GM21381 (cell line): ENCODE measurements around the gene TRAPPC3.

Experiments
- ATAC-seq: cut with Tn5 transposase; IDR thresholded peaks from one replicate; pipeline ENCODE4 v1.9.1; 2021; ENCODE audit warnings: mild to moderate bottlenecking, moderate library complexity; ENCODE audit not compliant: unreplicated experiment

The TRAPPC3 gene

DNA sequence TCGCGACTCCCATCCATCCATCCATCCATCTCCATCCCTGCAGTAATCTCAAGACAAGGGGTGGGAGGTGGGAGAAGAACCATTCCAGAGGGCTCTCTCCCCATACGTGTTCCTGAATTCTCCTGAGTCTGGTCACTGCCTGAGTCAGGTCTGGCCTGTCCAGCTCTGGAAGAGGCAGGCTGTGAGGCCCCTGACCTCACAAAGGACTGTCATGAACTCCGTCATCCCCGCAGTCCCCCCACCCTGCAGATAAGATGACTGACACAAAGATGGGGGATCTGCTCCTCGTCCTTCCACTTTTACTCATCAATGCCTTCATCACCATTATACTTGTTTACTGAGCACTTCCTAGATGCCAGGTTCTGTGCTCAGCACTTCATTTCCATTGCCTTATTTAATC is 5.0 kb upstream of the TRAPPC3 start:
- no peak for ATAC-seq

DNA sequence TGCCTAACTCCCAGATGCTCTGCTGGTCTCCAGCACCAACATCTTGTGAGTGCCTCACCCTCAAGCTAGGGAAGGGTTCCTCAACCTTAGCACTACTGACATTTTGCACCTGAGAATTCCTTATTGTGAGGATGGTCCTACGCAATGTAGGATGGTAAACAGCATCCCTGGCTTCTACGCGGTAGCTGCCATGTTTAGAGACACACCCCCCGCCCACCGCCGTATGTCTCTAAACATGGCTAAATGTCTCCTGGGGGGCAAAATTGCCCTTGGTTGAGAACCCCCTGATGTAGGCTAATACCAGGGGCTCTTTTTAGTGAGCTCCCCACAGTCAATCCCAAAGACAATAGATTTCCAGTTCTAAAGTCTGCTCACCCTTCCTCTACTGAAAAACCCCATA is 4.2 kb upstream of the TRAPPC3 start:
- no peak for ATAC-seq

DNA sequence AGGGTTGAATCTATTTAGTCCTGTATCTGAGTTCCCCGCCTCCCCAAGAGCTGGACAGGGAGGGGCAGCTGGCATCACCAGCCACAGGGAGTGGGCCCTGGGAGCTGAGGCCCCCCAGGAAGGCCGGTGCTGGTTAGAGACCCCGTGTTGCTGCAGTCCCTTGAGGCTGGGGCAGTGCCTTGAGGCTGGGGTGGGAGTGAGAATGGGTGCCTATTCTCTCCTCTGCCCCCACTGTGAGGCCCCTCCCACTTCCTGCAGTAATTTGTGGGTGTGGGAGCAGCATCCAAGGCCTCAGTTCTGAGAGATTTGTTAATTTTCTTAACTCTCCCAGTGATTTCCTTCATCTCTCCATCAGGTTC is 2.5 kb upstream of the TRAPPC3 start:
- no peak for ATAC-seq

DNA sequence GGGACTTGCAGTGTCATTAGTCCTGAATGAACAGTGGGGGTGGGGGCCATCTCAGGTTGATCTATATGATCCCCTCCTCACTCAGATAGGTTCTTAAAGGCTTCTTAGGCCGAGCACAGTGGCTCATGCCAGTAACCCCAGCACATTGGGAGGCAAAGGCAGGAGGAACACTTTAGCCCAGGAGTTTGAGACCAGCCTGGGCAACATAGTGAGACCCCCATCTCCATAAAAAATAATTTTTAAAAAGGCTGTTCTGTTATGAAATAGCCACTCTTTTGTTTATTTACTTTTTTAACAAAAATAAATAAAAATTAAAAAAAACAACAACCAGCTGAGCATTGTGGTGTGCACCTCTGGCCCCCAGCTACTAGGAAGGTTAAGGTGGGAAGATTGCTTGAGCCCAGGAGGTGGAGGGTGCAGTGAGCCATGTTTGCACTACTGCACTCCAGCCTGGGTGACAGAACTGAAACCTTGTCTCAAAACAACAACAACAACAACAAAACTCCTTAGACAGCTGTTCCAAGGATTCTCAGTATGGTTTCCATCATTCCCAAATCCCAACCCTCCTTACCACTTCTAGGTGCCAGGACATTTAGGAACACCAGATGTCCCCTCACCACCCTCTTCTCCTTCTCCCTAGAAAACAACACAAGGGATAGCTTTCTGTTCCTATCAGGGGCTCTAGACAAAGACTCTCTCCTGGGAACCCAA is 2.0 kb upstream of the TRAPPC3 start:
- ATAC-seq, result no peak

DNA sequence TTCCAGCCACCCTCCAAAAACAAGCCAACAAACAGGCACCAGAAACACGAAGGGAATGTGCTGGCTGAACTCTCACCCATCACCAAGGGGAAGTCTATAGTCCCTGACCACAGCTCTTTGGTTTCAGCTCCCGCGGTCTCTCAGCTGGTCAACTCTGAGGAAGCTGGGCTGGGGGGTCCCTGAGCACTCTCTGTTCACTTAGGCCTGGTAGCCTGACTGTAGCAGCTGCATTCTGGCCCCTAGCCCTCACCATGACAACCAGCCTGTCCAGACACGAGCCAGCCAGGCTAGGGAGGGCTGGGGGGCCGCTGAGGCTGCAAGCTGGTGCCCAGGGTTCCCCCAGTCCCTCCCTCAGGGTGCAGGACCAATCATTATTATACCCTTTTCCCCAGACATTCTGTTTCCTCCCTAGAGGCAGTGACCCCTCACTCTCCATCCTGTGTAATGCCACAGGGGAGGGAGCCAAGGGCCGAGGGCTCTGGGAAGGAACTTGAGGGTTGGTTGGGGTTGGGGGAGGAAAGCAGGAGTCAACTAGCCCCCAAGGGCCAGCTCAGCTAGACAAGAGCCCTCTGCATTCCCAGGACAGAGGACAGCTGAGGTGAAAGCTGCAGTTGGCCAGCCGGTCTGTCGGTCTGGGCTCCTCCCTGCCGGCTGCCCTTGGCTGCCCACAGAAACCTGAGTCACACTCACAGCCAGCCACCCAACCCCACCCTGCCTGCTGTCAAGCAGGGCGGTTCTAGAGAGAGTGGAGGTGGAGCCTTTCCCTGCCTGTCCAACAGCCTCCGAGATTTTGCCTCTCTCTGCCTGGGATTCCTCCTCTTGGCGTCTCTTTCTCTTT is 1.2 kb upstream of the TRAPPC3 start:
- peak; percentile 44 for ATAC-seq

DNA sequence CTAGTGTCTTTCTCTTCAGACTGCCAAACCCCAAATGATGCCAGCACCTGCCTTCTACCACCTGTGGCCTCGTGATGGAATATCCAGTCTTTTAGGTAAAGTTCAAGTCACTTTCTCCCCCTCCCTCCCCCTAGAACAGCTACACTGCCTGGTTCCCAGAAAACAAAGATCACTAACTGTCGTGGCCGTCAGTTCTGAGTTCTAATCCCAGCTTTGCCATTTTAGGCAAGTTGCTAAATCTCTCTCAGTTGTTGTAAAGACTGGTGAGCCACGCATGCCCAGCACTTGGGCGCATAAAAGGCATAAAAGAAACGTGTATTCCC is 648 bp upstream of the TRAPPC3 start:
- no peak for ATAC-seq

DNA sequence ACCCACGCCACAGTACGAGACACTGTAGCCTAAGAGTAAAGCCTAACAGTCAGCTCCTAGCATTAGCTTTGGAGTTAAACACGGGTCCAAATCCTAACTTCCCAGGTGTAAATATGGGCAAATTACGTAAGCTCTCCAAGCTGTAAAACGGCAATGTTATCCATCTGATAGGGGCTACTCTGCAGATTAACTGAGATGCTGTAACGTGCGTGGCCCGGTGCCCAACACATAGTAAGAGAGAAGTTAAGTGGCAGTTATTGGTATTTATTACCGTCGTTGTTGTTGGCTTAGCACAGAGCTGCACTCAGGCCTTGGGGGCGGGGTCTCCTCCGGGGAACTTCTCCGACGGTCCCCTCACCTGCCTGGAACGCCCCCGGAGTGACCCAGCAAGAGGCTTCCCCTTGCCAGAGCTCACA is 457 bp downstream of the TRAPPC3 start:
- no peak for ATAC-seq

DNA sequence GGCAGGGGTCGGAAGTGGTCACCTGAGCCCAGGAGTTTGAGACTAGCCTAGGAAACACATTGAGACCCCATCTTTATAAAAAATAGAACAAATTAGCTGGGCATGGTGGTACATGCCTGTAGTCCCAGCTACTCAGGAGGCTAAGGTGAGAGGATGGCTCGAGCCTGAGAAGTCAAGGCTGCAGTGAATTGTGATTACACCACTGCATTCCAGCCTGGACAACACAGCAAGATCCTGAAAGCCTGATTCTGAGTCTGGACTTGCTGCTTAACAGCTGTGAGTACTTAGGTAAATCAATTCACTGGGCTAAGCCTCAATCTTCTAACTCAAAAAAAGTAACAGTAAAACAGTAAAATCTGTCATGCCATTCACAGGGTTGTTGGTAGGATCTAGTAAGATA is 4.9 kb downstream of the TRAPPC3 start:
- ATAC-seq, result no peak

DNA sequence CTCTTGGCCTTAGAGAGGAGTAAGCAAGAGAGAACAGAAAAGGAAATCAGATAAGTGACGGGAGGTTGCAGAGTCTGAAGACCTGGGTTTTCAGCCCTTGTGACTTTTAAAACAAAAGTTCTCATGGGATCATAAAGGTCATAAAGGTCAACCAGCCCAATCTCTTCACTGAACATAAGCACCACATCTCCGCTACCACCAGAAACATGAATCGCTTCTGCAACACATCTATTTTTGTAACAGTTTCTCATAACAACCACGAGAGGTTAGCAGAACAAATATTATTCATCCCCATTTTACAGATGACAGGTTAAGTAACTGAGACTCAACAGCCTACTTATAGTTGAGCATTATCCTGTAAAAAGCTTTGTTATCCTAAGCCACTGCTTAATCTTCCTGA is 5.9 kb downstream of the TRAPPC3 start:
- ATAC-seq, result peak; percentile 62

DNA sequence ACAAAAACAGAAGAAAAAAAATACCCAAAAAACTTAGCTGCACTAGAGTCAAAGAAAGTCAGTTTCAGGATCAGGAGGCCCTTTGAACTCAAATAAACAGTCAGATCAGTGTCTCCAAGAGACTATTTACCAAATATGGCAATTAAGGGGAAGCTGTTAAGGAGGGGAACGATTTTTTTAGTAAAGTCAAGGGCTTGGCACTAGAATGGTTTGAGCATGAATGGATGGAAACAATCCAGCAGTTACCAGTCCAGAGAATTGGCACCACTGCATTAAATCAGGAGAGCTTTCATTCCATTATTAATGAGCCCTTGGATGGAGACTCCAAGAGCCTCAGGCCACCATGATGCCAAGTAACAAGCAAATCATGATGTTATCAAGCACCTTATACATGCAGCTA is 7.2 kb downstream of the TRAPPC3 start:
- ATAC-seq, result no peak

DNA sequence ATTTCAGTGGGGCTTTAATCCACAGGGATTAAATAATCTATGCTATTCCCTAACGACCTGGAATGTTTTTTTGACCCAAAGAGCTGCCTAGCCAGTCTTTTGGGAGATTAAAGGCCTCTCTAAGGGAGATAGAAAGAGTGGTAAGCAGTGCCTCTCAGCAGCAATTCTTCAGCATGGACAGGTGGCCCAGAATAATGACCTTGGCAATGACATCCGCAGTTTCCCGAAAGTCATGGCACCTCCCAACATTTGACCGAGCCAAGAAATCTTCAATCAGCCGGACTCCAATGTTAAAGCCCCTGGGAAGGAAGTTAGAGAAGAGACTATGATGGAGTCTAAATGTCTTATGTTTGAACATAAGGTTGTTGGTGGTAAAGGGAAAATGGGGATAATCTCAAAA is 9.8 kb downstream of the TRAPPC3 start:
- no peak for ATAC-seq

DNA sequence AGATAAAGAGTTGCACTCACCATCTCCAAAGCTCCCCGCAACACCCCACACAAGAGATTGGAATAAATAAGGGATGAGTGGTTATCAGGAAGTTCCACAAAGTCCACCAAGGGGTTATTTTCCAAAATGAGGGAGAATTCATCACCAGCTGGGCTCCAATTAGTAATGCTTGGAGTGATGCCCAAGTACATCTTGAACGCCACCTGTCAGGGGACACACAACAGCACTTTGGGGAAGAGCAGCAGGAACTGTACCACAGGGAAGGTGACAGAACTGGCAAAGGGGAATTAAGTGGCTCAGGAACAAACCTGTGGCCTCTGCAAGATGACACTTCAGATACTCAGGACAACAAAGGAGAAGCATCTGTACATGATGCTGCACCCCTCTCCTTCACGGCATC is 11.5 kb downstream of the TRAPPC3 start:
- ATAC-seq, result no peak

DNA sequence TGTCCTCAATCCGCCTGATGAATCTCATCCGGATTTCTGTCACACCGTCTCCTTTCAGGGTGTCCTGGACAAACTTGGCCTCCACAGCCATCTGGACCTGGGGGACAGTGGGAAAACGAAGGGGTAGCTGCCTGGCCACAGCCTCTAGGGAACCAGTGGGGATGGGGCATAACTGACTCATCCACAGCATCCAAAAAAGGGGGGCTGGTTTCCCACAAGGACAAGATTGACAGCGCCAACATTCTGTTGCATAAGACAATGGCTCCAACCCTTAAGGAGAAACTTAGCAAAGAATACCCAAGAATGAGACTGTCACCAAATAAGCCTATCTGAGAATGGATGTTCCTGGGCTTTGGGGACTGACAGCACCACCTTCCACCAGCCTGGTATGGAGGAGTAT is 12.1 kb downstream of the TRAPPC3 start:
- ATAC-seq, result no peak

DNA sequence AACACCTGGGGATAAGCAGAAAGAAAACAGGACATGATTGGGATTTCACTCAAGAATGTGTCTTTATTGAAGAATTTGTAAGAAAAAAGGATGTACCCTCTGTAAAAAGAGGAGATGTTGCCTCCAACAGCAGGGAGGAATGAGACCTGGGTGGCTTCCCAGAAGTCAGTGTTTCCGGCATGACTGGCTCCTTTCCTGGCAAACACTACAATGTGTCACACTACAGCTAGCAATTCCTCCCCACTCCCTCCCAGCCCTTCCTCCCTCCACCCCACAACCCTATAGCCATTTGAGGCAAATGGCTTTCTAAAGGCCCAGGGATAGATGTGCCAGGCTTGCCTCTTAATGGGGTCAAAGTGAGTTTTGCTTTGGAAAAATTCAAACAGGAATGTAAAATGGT is 12.8 kb downstream of the TRAPPC3 start:
- ATAC-seq, result no peak

DNA sequence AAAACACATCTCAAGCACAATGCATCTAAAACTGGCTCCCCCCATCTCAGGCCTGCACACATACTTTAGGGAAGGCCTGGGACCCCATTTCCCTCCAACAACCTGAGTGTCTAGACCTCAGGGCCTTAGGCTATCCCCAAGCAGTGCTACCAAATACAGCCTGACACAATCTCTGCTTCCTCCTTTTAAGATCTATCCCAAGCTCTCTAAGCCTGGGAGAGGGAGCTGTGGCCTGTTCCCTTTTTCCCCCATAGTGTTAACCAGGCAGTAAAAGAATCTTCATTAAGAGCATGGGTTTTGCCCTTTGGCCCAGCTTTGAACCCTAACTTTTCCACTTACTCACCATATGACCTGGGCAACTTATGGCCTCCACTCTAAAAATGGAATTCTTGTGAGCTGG is 13.5 kb downstream of the TRAPPC3 start:
- ATAC-seq, result no peak

DNA sequence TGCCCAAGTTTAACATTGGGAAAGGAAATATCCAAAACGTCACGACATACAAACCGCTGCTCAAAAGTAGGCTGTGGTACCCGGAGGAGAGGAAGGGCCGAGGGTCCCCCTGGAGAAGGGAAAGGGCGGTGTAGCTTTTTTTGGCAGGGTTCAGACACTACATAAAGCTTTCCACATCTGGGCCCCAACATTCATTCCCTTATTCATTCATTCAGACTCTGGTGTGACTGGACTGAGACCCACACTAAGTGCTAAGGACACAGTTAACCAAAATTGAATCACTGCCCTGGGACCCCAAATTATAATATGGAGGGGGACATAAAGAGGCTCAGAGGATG is 14.0 kb downstream of the TRAPPC3 start:
- no peak for ATAC-seq

DNA sequence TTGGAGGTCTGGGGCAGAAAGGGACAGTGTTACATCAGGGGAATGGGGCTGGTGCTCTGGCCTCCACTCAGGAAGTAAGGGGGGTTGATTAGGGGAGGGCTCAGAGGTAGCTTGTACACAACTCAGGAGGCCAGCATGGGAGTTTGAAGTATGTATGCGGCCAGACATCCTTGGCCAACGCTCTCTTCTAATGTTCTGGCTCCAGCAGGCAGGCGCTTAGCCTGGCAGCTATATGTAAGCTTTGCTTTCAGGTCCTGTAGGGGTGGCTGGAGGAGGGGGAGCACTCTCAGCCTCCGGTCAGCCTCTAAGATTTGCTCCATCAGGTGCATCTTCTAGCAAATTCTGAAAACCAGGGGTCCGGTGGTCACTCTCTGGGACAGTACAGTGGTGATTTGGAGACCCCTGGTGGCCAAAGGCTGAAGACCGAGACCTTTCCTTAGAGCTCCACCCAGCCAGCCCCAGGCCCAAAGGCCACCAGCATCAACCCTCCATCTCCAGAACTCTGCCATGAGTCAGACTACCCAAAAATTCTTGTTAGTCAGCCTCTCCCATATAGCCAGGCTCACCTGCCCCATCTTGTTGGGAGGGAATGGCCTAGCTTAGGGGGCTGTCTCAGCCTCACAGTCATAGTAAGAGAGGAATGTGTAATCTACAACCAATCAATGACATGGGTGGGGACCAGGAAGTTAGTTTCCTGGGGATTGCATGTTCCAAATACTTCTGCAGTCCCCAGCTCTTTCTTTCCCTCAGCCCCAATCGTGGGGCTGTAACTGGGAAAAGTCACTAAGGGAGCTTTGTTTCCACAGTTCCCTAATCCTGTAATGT is 14.6 kb downstream of the TRAPPC3 start:
- no peak for ATAC-seq

DNA sequence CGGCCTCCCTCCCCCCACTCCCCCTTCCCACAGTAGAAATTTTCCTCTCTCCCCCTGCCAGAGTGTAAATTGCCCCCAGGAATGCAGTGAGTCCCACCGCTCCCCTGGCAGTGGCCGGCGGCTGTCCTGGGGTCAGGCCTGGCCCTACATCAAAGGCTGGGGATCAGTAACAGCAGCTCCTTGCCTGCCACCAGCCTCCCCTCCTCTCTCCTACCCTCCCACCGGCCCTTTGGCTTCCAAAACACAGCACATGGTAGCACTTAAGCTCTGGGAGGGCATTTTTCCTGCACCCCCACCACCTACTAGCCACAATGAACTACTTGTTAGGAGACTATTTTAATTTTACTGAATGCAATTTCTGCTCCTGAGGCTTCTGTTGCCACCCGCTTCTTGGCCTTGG is 15.3 kb downstream of the TRAPPC3 start:
- ATAC-seq, result no peak

DNA sequence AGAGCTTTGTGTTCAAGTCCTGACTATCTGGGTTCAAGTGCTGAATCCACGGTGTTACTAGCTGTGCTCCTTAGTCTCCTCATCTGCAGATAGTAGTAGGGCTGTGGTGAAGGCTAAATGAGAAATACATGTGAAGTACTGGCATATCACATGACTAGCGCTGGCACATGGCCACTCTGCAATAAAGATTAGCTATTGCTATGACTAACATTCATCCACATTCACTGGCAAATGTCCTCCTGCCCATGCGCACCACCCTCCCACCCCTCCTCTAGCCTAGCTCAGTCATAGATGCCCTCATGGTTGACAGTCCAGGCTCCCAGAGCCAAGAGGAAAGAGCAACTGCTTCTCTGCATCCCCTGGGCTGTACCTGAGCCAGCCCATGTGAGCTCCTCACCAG is 15.8 kb downstream of the TRAPPC3 start:
- no peak for ATAC-seq

DNA sequence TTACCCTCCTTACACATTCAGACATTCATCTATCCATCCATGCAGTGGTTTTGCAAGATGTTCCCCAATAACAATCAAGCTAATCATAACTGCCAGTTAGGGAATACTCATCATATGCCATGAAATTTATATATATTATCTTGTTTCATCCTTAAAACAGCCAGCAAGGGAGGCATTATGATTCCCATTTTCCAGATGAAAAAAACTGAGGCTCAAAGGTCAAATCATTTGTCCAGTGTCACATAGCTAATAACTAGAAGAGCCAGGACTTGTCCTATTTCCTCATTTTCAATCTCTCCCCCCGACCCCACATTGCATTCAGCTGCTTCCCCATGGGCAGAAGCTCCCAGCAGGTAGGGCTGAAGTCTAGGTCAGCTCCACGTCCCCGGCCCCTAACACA is 17.3 kb downstream of the TRAPPC3 start:
- no peak for ATAC-seq

DNA sequence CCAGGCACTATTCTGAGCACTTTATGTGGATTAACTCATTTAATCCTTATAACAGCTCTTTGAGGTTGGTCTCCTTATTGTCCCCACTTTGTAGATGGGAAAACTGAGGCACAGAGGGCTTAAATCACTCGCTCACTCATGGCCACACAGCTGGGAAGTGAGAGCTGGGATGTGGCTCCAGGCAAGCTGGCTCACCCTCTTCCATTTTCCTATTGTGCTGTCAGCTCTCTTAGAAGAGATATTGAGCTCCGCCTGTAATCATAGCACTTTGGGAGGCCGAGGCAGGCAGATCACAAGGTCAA is 20.4 kb downstream of the TRAPPC3 start:
- no peak for ATAC-seq
